Activated naive CD4-positive, alpha-beta T cell treated with anti-CD3 and anti-CD28 coated beads for 36 hours (primary cell): Measurements from ENCODE around the gene TUSC2. TPM values are rescaled to one million over a fixed set of nuclear protein-coding genes. Genes with fewer than 3 reads are reported as not detected.
A peak's percentile ranks its signal among the peaks of the same experiment; 100 is the strongest.

ENCODE experiments used
- CTCF ChIA-PET: fragments of 350-600 bp; sonication (Branson Sonifier 250); formaldehyde crosslinking; loops from one replicate; lab custom pipeline; 2021; ENCODE audit warnings: antibody characterized with exemption; lab: Charles Lee
- DNase-seq: peaks from one replicate; pipeline ENCODE4 v3.0.0-alpha.2; 2020
- H3K27ac Mint-ChIP-seq: one replicate; pipeline ENCODE4 v1.8.0; 2021; ENCODE audit warnings: mild to moderate bottlenecking, mixed read lengths
- H3K27me3 Mint-ChIP-seq: one replicate; pipeline ENCODE4 v1.8.0; 2021; ENCODE audit warnings: low read depth, mixed read lengths
- H3K36me3 Mint-ChIP-seq: one replicate; pipeline ENCODE4 v1.8.0; 2021; ENCODE audit warnings: low read depth, mixed read lengths
- H3K4me1 Mint-ChIP-seq: one replicate; pipeline ENCODE4 v1.8.0; 2021; ENCODE audit warnings: low read depth, mixed read lengths
- H3K4me3 Mint-ChIP-seq: one replicate; pipeline ENCODE4 v1.8.0; 2021; ENCODE audit warnings: mild to moderate bottlenecking, moderate library complexity, mixed read lengths
- H3K9me3 Mint-ChIP-seq: one replicate; pipeline ENCODE4 v1.8.0; 2021; ENCODE audit warnings: mixed read lengths
- intact Hi-C: fragments of 100-400 bp; cut with micrococcal nuclease; formaldehyde crosslinking; loops from one replicate; pipeline ENCODE4 v1.15.1; 2023
- total RNA-seq, 2 experiments: library from RNA; stranded (reverse); gene quantifications; one replicate each; pipeline ENCODE4 v1.2.3, GENCODE V29; 2021

The TUSC2 gene
- total RNA-seq, 2 experiments from 2014 or later, result 14.1 to 14.4 TPM

DNA sequence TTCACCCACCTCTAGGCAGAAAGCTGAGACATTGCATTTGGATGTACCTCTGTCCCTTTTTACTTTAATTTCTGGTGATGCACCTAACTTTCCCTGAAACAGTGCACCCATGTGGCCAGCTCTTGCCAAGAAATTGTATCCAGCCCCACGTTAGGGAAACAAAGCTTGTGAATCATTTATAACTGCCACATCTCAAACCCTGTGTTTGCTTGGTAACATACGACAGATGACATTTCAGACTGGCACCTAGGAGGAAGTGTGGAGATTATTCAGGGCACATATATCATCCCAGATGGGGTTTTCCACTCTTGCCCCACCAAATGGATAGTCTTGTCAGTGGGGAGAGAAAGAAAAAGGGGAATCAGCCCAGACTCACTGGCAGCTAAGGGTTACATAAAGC lies 24.8 kb upstream of the TUSC2 start:
- Mint-ChIP-seq H3K27ac (no peak overlapping the region), H3K9me3 (no peaks in the 10 kb centered on the region), H3K27me3 (no peaks in the 10 kb centered on the region), H3K36me3 (peaks cover 16% of the 10 kb centered on the region), H3K4me3 (no peak overlapping the region), H3K4me1 (peaks cover 63% of the 10 kb centered on the region)
- DNase-seq, result peak; percentile 24
- CTCF ChIA-PET, result interaction anchor here (0.9 to 1.6 kb wide), 5 partner anchors 8 to 190 kb away, joined by 3 to 4 read pairs (median 3); no protein-coding TSS in a partner anchor
- intact Hi-C loops, result loop anchor here (10.0 kb wide), 1 partner anchor 1032 kb away; the partner anchor contains the start of gene MANF

DNA sequence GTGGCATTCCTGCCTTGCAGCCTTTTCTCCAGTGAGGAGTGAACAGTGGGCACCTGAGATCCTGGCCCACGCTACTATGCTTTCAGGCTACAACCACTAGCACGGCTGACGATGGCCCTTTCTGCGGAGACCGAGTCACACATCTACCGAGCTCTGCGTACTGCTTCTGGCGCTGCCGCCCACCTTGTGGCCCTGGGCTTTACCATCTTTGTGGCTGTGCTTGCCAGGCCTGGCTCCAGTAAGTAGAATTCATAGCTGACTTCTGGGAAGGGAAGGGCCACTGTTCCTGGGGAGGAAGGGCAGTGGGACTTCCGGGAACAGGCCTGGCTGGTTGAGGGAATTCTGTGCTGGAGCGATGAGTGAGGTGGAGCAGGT lies 23.3 kb upstream of the TUSC2 start:
- DNase-seq, result peak; percentile 19
- Mint-ChIP-seq H3K9me3 (no peaks in the 10 kb centered on the region), H3K27ac (peak overlapping the region; percentile 97), H3K4me1 (peaks cover 61% of the 10 kb centered on the region), H3K27me3 (no peaks in the 10 kb centered on the region), H3K4me3 (peak overlapping the region; percentile 97), H3K36me3 (peaks cover 14% of the 10 kb centered on the region)
- CTCF ChIA-PET, result interaction anchor here (3.4 kb wide), 1 partner anchor 14 kb away, joined by 14 read pairs; no protein-coding TSS in a partner anchor
- intact Hi-C loops, result loop anchor here (1.0 to 10.0 kb wide), 4 partner anchors 8 to 1033 kb away; partner anchors contain the start of genes HEMK1, HYAL3, MANF and NAA80

DNA sequence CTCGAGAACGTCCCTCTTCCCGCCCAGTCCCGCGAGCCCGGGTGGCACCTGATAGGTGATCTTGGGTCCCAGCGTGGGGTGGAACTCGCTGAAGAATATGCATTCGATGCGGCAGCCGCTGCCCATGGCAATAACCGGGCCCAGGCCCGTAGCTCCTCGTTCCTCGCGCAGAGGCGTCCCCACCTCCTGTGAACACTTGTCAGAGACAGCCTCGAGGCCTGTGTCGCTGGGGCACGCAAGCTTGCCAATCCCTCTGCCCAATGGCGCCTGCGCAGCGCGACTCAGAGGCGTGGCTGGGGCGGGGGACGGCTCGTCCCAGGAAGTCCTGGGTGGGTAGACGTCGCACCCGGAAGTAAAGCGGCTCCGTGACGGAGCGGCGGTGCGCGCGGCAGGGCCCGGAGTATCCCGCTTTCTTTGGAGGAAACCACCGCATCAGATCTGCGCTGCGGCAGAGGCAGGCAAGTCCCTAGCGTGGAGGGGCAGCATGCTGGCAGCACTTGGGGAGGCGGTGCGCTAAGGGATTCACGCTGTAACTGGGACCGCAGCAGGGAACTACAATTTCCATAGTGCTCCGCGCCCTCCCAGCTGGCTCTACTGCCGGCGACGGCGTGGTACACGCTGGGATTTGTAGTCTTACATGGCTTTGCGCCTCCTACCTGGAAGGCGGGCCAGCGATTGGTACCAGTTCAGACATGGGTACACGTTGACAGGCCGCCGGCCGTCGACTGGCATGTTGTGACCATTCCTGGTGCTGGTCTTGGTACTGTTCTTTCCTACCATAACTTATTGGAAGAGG lies 22.7 kb upstream of the TUSC2 start, which contains the start of the genes CYB561D2 and NPRL2:
TSS of gene CYB561D2 (plus strand) at position 336 of the 796 bp plus-strand sequence. CDS start 572 bp downstream, outside the sequence.
TSS of gene NPRL2 (minus strand) at position 249 of the 796 bp plus-strand sequence. CDS start at position 126, 123 bp downstream.
- H3K4me1 Mint-ChIP-seq, result peaks cover 59% of the 10 kb centered on the region
- H3K4me3 Mint-ChIP-seq, result peak within 1 kb of the TSS; percentile 97
- no peaks in the 10 kb centered on the region for H3K27me3 Mint-ChIP-seq
- intact Hi-C loops, result loop anchor here (1.0 to 10.0 kb wide), 7 partner anchors 9 to 1034 kb away; partner anchors contain the start of genes HEMK1, HYAL3, IFRD2 and MANF
- peaks cover 14% of the 10 kb centered on the region for H3K36me3 Mint-ChIP-seq
- CTCF ChIA-PET, result interaction anchor here (0.8 to 4.1 kb wide), 5 partner anchors 10 to 226 kb away, joined by 3 to 29 read pairs (median 6); partner anchors contain the start of gene RASSF1
- H3K9me3 Mint-ChIP-seq, result no peaks in the 10 kb centered on the region
- H3K27ac Mint-ChIP-seq, result peak within 1 kb of the TSS; percentile 97
- DNase-seq, result peak; percentile 99

DNA sequence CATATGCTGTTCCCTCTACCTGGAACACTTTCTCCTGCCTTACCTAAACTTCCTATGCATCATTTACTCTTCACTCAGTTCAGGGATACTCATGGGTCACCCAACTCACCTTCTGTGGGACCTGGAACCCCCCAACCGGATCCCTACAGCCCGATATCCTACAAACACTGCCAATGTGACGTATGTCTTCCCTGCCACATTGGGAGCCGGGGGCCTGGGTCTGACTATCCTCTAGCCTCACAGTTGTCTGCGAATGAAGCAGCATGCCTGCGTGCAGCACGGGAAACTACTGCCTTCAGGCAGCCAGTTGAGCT lies 22.1 kb upstream of the TUSC2 start:
- CTCF ChIA-PET, result interaction anchor here (0.8 to 4.1 kb wide), 5 partner anchors 9 to 226 kb away, joined by 3 to 29 read pairs (median 6); partner anchors contain the start of gene RASSF1
- H3K27me3 Mint-ChIP-seq, result no peaks in the 10 kb centered on the region
- no peak for DNase-seq
- peaks cover 14% of the 10 kb centered on the region for H3K36me3 Mint-ChIP-seq
- peak overlapping the region; percentile 97 for H3K27ac Mint-ChIP-seq
- H3K4me1 Mint-ChIP-seq, result peaks cover 58% of the 10 kb centered on the region
- H3K4me3 Mint-ChIP-seq, result peak overlapping the region; percentile 97
- H3K9me3 Mint-ChIP-seq, result no peaks in the 10 kb centered on the region
- intact Hi-C loops, result loop anchor here (1.0 to 10.0 kb wide), 5 partner anchors 13 to 1035 kb away; partner anchors contain the start of genes HEMK1, IFRD2 and MANF

DNA sequence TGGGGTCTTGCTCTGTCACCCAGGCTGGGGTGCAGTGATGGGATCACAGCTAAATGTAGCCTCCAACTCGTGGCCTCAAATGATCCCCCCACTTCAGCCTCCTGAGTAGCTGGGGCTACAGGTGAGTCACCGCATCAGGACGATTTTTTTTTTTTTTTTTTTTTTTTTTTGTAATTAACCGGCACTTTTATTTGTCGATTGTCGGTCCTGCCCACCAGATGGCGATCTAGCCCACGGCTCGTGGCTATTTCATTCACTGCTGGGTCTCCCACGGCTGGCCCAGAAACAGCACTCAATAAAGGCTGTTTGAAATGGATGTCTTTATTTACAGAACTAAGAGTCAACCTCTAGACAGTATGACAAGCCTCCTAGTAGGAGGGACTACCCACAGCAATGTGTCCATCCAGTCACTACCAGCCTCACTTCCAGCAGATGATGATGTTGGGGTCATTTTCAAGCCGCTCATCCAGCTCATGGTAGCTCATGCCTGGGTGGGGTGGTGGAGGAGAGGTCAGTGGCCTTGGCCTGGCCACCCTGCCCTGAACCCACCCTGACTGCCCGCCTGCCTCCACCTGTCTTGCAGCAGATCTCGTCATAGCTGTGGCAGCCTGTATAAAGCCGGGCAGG lies 19.3 kb upstream of the TUSC2 start:
- no peak overlapping the region for H3K4me3 Mint-ChIP-seq
- DNase-seq, result peak; percentile 84
- peaks cover 62% of the 10 kb centered on the region for H3K4me1 Mint-ChIP-seq
- H3K9me3 Mint-ChIP-seq, result no peaks in the 10 kb centered on the region
- no peaks in the 10 kb centered on the region for H3K27me3 Mint-ChIP-seq
- peaks cover 10% of the 10 kb centered on the region for H3K36me3 Mint-ChIP-seq
- CTCF ChIA-PET, result interaction anchor here (0.6 to 4.1 kb wide), 15 partner anchors 9 to 269 kb away, joined by 3 to 29 read pairs (median 4); partner anchors contain the start of genes HYAL3 and NAA80
- intact Hi-C loops, result loop anchor here (1.0 kb wide), 1 partner anchor 195 kb away; no protein-coding TSS in a partner anchor
- peak overlapping the region; percentile 59 for H3K27ac Mint-ChIP-seq

DNA sequence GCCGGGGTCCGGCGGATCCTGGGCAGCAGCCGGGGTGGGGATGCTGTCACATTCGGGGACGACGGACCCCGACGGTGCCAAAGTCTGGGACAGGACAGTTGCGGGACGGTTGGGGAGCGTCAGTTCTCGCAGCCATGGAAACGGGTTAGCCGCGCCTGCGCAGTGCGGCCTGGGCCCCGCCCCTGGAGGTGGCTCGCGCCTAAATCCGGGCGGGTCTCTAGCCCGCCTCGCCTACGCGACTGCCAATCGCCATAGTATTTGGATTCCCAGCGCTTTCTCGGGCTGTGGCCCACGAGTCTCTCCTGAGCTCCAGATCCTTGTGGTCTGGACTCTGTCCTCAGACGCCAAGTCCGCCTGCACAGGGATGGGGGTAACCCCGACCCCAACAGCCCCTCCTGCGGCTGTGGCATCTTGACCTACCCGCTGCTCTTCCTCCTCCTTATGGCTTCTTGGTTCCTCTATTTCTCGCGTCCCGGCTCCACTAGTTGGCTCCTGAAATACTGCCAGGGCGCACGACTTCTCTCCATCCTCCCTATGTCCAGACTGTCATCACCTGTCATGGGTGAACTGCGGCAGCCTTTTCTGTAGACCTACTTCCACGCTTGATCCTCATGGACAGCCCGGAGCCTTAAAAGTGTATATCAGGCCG lies 17.7 kb upstream of the TUSC2 start, which contains the start of gene ZMYND10:
TSS of gene ZMYND10 (minus strand) at position 147 of the 649 bp plus-strand sequence. CDS start 153 bp downstream, outside the sequence.
- Mint-ChIP-seq H3K9me3 (no peaks in the 10 kb centered on the region), H3K4me3 (peak within 1 kb of the TSS; percentile 45), H3K27ac (no peak within 1 kb of the TSS), H3K4me1 (peaks cover 57% of the 10 kb centered on the region), H3K36me3 (peaks cover 9% of the 10 kb centered on the region), H3K27me3 (no peaks in the 10 kb centered on the region)
- CTCF ChIA-PET, result interaction anchor here (0.7 to 1.3 kb wide), 3 partner anchors 11 to 196 kb away, joined by 4 to 6 read pairs (median 4); no protein-coding TSS in a partner anchor
- peak; percentile 74 for DNase-seq
- intact Hi-C loops, result no loop called here

DNA sequence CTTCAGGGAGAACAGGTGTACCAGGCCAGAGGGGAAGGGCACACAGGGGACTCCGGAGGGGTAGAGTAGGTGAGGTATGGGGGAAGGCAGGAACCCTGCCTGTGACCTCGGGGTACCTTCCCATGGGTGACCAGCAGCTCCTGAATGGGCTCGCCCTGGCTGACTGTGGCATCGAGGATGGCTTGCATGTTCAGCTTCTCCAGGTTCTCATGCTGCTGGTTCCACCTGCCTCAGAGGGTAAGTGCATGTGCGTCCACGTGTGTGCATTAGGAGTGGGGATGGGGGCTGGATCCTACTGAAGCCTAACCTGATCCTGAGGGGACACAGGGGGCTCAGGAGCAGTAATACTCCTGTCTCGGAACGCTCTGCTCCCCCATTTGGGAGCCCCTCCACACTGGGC lies 17.0 kb upstream of the TUSC2 start:
- Mint-ChIP-seq H3K27ac (no peak overlapping the region), H3K4me1 (peaks cover 53% of the 10 kb centered on the region), H3K4me3 (no peak overlapping the region), H3K36me3 (peaks cover 9% of the 10 kb centered on the region), H3K27me3 (no peaks in the 10 kb centered on the region), H3K9me3 (no peaks in the 10 kb centered on the region)
- CTCF ChIA-PET, result interaction anchor here (0.9 to 1.4 kb wide), 3 partner anchors 8 to 196 kb away, joined by 3 to 4 read pairs (median 4); no protein-coding TSS in a partner anchor
- intact Hi-C loops, result no loop called here
- no peak for DNase-seq

DNA sequence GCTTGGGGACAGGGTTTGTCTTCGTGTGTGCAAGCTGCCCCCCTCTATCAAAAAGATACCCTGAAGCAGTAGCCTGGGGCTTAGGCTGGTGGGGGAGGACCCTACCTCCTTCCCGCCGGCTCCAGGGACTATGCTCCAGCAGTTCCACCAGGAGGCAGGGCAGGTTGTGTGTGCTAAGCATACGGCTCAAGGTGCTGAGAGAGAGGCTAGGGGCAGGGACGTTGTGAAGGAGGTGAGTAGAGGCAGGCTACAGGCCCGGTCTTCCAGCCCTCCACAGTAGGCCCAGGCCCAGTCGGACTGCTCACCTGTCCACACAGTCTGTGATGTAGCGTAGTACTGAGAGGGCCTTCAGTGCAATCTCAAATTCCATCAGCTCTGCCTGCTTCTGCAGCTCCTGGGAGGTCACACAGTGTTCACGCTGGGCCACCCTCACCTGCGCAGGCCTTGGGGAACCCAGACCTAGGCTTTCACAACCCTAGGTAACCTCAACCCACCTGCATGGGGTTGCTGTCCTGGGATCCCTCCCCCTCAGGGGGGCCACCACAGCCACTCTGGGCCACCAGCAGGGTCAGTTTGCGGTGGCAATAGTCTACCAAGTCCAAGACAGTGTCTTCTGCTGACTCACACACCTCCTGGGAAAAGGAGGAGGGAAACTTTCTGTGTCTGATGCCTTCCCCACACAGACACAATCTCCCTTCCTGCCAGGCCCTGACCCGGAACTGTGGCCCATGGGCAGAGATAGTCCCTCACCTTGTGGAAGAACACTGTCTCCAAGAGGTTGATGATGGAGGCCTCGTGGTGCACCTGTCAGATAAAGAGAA lies 15.0 kb upstream of the TUSC2 start:
- Mint-ChIP-seq H3K27ac (no peak overlapping the region), H3K36me3 (peaks cover 17% of the 10 kb centered on the region), H3K4me1 (peaks cover 48% of the 10 kb centered on the region), H3K9me3 (no peaks in the 10 kb centered on the region), H3K4me3 (no peak overlapping the region), H3K27me3 (no peaks in the 10 kb centered on the region)
- no peak for DNase-seq
- intact Hi-C loops, result no loop called here
- CTCF ChIA-PET, result interaction anchor here (0.6 kb wide), 2 partner anchors 21 to 261 kb away, joined by 3 read pairs; no protein-coding TSS in a partner anchor

DNA sequence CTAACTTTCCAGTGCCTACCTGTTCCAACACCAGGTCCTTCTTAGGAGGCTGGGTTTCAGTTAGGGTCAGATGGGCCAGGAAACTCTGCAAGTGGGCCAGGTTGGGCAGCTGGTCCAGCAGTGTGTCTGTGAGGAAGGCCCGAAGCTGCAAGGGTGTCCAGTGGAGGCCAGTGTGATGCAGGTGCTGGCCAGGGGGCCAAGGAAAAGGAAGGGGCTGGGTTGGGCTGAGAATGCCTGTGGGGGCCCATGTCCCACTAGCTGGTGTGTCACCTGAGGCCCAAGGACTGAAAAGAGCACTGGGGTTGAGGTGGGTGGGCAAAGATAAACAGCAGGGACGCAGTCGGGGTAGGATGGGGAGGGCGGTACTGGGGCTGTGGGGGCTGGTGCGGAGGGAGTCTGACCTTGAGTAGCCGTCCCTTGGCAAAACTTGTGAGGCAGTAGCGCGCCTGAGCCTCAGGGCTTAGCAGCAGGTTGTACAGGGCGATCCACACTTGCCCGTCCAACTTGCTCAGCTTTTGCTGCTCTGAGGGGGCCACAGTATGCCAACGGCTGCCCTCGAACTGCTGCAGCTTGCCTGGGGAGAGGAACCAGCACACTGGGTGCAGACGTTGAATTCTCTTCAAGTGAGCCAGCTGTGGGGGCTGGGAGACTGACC lies 14.1 kb upstream of the TUSC2 start:
- intact Hi-C loops, result no loop called here
- no peak overlapping the region for H3K27ac Mint-ChIP-seq
- H3K4me1 Mint-ChIP-seq, result peaks cover 39% of the 10 kb centered on the region

DNA sequence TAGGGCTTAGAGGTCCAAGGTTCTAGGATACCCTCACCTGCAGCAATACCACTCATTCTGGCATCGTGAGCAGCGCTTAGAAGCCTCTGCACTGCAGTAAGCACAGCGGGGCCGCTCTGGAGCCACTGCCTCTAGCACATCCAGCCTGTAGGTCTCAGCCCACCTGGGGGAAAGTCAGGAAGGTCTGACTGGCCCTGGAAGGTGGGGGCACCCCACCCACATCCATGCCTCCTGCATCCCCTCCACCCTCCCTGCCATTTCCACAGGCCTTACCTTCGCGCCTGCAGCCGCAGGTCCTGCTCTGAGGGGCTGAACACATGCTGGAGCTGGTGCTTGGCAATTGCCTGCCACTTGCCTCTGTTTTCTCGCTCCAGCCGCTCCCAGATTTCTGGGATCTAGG lies 13.5 kb upstream of the TUSC2 start:
- no peaks in the 10 kb centered on the region for H3K27me3 Mint-ChIP-seq
- peak overlapping the region; percentile 73 for H3K27ac Mint-ChIP-seq
- H3K36me3 Mint-ChIP-seq, result peaks cover 21% of the 10 kb centered on the region
- no peak for DNase-seq
- intact Hi-C loops, result no loop called here
- H3K4me1 Mint-ChIP-seq, result peaks cover 38% of the 10 kb centered on the region
- H3K4me3 Mint-ChIP-seq, result peak overlapping the region; percentile 94
- CTCF ChIA-PET, result interaction anchor here (0.6 to 1.3 kb wide), 2 partner anchors 8 to 201 kb away, joined by 3 to 6 read pairs; partner anchors contain the start of genes CYB561D2 and NPRL2
- no peaks in the 10 kb centered on the region for H3K9me3 Mint-ChIP-seq

More for the DNA sequence above, 14.1 kb upstream of the TUSC2 start:
- CTCF ChIA-PET, result interaction anchor here (0.6 kb wide), 1 partner anchor 201 kb away, joined by 3 read pairs; no protein-coding TSS in a partner anchor
- H3K36me3 Mint-ChIP-seq, result peaks cover 19% of the 10 kb centered on the region
- DNase-seq, result no peak
- no peaks in the 10 kb centered on the region for H3K27me3 Mint-ChIP-seq
- no peak overlapping the region for H3K4me3 Mint-ChIP-seq
- H3K9me3 Mint-ChIP-seq, result no peaks in the 10 kb centered on the region
